Umbilical cord (tissue), 2 donors: Measurements from ENCODE around the gene CD2. TPM values are rescaled to one million over a fixed set of nuclear protein-coding genes. Genes with fewer than 3 reads are reported as not detected.
"Not testable (repeated sequence)": the region's sequence is repeated elsewhere in the genome, so short reads cannot be mapped to it uniquely, and the experiment has no call there.

Source experiments
- DNase-seq: peaks from one replicate; pipeline ENCODE4 v3.0.0-alpha.2; 2015; ENCODE audit warnings: low spot score
- total RNA-seq: library from RNA; depleted of rRNA; stranded (reverse); fragments of >200 nt; gene quantifications from one replicate; pipeline ENCODE4 v1.2.3, GENCODE V29; 2014; ENCODE audit warnings: low replicate concordance; ENCODE audit not compliant: insufficient read depth

CD2 gene
- total RNA-seq, 1 donor from 2014 or later = not detected

DNA sequence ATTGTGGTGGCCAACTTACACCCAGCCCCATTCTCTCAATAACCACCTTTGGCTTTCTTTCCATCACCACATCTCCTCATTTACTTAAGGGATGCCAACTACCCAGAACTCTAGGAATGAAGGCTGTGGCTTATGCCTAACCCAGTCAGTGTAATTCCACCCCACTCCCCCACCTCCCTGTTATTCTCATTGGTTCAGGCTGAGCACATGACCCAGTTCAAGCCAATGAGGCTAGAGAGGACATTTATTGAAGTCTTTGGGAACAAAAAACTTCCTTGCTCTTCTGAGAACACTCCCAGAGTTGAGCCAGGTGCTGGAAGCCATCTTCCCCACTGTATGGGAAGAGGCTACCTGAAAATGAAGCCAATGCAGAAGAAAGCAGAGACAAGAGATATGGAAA lies 22.8 kb upstream of the CD2 start:
- no peak for DNase-seq

- DNase-seq = no peak
These were observed 21.5 kb upstream of the CD2 start for GRCh38 chr1:116732726-116733125.

- DNase-seq = peak; percentile 58
These were observed 20.5 kb upstream of the CD2 start for GRCh38 chr1:116733476-116734365.

- DNase-seq = no peak
These were observed 19.0 kb upstream of the CD2 start for GRCh38 chr1:116735246-116735645.

DNA sequence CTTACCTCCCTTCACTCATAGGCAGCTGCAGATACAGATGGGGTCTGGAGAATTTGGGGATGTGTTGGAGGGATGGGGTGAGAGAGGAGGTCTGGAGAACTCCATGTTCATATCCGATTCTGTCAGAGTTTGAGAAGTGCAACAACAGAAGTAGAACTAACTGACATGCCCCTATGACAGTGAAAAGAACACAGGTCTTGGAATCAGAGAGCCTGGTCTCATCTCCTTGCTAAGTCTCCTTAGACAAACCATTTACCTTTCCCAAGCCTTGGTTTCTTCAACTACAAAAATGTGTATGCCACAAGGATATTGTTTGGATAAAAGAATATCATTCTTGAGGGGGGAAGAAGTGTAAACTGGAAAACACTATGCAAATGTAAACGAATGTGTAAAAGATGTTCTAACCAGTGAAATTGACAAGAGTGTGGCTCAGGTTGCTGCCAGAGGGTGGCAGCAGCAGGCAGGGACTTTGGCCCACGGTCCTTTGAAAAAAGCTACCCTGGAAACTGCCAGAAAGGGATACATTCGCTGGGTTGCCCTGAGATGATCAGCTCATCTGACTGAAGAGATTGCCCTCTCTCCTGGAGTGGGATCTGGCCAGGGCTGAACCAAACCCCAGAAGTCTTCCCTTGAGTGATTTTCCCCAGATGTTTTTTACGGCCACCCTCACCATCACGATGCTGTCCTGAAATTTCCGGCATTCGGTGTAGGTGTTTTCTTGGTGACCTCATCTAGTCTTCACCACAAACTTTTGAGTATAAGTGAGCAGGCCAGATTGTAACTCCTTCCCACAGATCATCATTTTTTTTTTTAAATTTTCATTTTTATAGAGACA lies 17.0 kb upstream of the CD2 start:
- peak; percentile 69 for DNase-seq

- no peak for DNase-seq
These were observed 16.3 kb upstream of the CD2 start for GRCh38 chr1:116737855-116738321.

DNA sequence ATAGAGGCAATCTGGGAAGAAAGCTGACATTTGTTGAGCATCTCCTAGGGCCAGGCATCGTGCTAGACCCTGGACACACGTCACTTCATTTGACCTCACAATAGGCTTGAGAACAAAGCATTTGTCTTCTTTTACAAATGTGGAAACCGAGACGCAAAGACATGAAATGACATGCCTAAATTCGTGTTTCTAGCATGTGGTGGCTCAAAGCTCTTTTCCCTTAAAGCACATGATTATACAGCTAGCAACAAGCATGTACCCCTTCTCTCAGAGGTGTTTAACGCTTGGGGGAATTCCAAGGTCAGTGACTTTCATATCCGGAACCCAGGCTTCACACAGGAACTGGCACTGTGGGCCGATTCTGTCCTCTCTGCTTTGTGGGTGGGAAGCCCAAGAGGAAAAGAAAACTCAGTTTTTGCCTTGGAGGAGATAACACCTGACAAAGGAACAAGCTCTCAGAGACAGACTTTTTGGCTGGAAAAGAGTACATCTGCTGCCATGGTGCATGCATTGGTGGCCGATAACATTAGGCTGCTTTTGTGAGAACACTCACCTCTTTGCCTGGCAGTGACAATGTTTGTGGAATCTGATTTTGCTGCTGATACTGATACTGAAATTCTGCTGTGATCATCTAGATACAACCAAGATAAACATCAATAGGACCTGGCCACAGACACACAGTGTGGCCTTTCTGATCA lies 15.4 kb upstream of the CD2 start:
- no peak for DNase-seq

DNA sequence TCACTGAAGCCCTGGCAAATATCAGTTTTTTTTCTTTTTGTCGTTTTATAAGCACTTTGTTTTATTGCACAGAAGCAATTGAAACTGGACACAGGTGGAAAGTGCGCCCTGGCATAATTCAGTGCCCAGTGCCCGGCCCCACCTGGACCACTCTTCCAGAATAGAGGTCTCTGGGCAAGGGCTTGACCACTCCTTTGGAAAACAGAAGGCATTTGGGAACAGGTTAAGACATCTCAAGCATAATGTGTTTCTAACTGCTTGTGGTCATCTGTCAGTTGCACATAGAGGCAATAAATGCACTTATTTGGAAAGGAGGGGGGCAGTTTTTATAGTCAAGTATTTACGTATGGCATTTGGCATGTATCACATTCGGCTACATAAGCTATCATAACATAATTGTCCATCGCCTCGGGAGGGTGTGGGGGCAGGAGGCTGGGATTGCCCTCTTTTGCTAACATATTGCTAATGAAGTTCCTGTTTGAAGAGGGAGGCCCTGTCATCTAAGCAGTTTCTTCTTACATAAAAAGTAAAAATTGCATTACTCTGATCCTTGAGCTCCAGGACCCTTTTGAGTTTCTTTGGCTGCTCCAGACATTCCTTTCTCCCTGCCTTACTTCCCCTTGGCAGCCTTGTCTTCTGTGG lies 14.7 kb upstream of the CD2 start:
- no peak for DNase-seq

GRCh38 chr1:116740296-116740695 lies 13.9 kb upstream of the CD2 start:
- DNase-seq = no peak

DNA sequence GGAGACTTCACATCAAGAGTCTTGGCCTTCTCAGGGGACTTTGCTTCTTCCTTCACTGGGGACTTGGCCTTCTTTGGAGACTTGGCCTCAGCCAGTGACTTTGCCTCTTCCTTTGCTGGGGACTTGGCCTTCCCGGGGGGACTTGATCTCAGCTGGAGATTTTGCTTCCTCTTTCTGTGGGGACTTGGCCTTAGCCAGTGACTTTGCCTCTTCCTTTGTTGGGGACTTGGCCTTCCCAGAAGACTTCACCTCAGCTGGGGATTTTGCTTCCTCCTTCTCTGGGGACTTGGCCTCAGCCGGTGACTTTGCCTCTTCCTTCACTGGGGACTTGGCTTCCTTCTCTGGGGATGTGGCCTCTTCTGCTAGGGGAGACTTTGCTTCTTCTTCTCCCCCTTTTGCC lies 13.5 kb upstream of the CD2 start:
- DNase-seq = no peak

- no peak for DNase-seq
These were observed 12.2 kb upstream of the CD2 start for GRCh38 chr1:116741836-116742565.

DNA sequence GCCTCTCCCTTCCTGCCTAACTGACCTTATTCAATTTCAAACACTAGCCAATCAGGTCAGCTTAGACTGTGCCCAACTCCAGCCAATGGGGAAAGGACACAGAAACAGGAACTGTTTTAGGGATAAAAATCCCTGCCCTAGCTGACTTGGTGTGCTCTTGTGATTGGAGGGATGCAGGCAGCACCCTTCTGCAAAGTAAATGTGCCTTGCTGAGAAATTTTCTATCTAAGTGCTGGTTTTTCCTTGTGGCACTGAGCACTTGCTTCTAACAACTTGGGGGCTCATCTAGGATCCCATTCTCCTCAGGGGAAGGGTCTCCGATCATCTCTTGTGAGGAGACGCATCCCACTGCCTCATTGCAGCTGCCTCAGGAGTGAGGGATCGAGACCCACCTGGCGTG lies 10.7 kb upstream of the CD2 start:
- DNase-seq = no peak

DNA sequence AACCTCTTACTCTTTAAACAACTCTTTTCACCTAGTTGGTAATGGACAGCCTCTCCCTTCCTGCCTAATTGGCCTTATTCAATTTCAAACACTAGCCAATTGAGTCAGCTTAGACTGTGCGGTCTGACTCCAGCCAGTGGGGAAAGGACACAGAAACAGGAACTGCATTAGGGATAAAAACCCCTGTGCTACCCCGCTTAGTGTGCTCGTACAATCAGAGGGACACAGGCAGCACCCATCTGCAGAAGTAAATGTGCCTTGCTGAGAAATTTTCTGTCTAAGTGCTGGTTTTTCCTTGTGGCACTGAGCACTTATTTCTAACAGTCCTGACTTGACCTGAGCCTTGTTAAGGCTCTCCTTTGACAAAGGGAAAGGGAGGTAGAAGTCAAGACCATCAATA lies 6.0 kb upstream of the CD2 start:
- no peak for DNase-seq

- no peak for DNase-seq
These were observed 3.1 kb upstream of the CD2 start for GRCh38 chr1:116751146-116751545.

GRCh38 chr1:116751621-116752020 lies 2.6 kb upstream of the CD2 start:
- DNase-seq = no peak

GRCh38 chr1:116753312-116753711 lies 918 bp upstream of the CD2 start:
- DNase-seq = no peak

DNA sequence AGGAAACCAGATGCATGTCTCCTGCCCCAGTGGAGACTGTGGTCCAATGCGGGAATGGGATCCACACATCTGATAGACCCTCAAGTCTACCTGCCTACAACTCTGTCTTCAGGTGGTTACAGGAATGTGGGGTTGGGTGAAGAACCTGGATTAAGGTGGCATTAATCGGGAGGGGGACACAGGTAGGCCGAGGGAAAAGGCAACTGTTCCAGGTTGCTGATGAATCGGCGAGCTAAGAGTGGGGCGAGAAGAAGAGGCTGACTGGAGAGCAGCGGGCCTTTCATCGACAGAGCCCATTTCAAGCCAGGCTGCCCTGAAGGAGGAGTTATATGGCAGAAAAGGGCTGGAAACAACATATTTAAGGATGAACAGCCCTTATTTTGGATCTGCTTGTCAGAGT lies 836 bp downstream of the CD2 start:
- DNase-seq = no peak

DNA sequence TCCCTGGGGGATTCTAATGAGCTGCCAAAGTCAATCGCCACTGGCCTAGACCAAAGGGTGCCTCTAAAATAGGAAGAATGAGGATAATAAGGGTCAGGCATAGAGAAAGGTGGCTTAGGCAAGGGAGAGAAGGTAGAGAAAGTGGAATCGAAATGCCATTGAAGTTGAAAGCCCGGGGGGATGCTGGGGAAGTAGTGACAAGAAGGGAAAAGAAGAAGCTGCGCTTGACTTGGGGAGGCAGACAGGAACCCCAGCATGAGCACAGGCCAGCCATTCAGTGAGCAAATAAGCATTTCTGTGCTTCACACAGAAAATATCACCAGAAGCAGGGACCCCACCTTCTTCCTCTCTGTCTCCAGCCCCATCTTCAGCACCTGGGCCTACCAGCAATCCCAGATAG lies 1.5 kb downstream of the CD2 start:
- DNase-seq = no peak

GRCh38 chr1:116756092-116756491 lies 1.9 kb downstream of the CD2 start:
- DNase-seq = not testable (repeated sequence)

DNA sequence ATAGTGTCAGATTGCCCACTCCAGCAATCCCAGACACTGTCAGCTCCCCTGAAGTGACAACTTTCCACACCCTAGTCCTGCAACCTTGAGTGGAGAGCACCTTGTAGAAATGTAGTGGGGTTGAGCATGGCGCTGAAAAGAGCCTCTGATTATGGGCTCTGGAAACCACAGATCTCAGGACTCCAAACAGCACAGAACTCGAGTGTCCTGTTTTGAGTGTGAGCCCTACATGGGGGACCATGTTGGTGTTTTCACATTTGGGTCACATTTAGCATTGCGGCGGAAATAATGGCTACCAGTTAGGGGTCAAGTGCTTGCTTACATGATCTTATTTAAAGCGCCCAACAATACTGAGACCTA lies 4.2 kb downstream of the CD2 start:
- not testable (repeated sequence) for DNase-seq

DNA sequence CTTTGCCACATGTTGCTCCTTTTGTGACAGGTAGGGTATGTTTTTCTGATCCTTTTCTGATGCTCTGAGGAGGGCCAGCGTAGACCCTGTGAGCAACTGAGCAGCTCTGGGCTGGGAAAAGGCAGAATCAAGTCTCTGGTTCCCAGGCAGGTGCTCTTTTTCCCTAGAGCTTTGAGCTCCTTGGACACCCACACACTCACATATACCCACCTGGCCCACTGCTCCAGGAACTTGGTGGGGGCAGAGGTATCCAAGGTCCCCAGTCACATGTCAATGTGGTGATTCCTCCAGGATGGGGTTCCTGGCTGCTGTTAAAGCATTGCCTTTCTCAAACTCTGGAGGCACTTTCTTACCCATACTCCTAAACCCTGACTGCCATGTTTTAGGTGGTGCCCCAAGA lies 5.4 kb downstream of the CD2 start:
- no peak for DNase-seq
